Endothelial cell of umbilical vein (primary cell): Measurements from ENCODE around the gene TMEM42. TPM values are rescaled to one million over a fixed set of nuclear protein-coding genes. Genes with fewer than 3 reads are reported as not detected.

ENCODE experiments used
- Bru-seq: library from RNA; stranded (reverse); fragments of 400-500 nt; gene quantifications from one replicate; lab custom pipeline; 2021; lab: Mats Ljungman, UMichigan
- BruChase-seq, 2 experiments: library from RNA; stranded (reverse); fragments of 400-500 nt; gene quantifications; one replicate each; lab custom pipeline; 2021; lab: Mats Ljungman, UMichigan
- BruUV-seq: library from RNA; stranded (reverse); fragments of 400-500 nt; replicated peaks from 2 replicates; lab custom pipeline; 2021; lab: Mats Ljungman, UMichigan
- CTCF ChIA-PET: fragments of 300-600, 350-600 bp; sonication (Branson Sonifier 250); formaldehyde crosslinking; loops from one replicate; lab custom pipeline; 2021; ENCODE audit warnings: antibody characterized with exemption, inconsistent platforms; lab: Charles Lee
- POLR2A ChIA-PET: fragments of 300-600, 350-600 bp; sonication (Branson Sonifier 250); formaldehyde crosslinking; loops from one replicate; lab custom pipeline; 2021; ENCODE audit warnings: antibody characterized with exemption, inconsistent platforms; lab: Charles Lee
- DNase-seq: peaks from one replicate; pipeline ENCODE4 v3.0.0-alpha.2; 2011; ENCODE audit warnings: low read depth, low spot score
- FAIRE-seq: peaks from 2 replicates; lab custom pipeline; 2011; peaks lifted over from hg19 to GRCh38; lab: Jason Lieb, UNC
- H2AFZ ChIP-seq: 2 replicates; pipeline ENCODE4 v1.6.0; 2012; ENCODE audit warnings: low read depth, low read length, control low read depth, inconsistent platforms
- H3K27ac ChIP-seq: 2 replicates; pipeline ENCODE4 v1.5.1; 2011; ENCODE audit warnings: low read depth, mild to moderate bottlenecking, control low read depth, low read length, moderate library complexity; ENCODE audit not compliant: insufficient read depth
- H3K27me3 ChIP-seq, 2 experiments: 2 replicates each; pipeline versions ENCODE4 v1.6.0 to v1.6.1; 2011; ENCODE audit warnings: low read length in 2 of 2, mixed read lengths in 1 of 2; ENCODE audit not compliant: control insufficient read depth in 2 of 2, insufficient read depth in 2 of 2
- H3K36me3 ChIP-seq, 2 experiments: 2 replicates in 1 of 2; 3 replicates in 1 of 2; pipeline ENCODE4 v1.5.1; 2011; ENCODE audit warnings: low read length in 2 of 2, mild to moderate bottlenecking in 1 of 2, moderate library complexity in 1 of 2; ENCODE audit not compliant: control insufficient read depth in 2 of 2, insufficient read depth in 2 of 2; ENCODE audit errors: extremely low read depth in 1 of 2
- H3K4me1 ChIP-seq: 3 replicates; pipeline ENCODE4 v1.5.1; 2011; ENCODE audit warnings: mild to moderate bottlenecking, low read length; ENCODE audit not compliant: control insufficient read depth, insufficient read depth; ENCODE audit errors: extremely low read depth
- H3K4me2 ChIP-seq: 2 replicates; pipeline ENCODE4 v1.6.1; 2011; ENCODE audit warnings: low read length, control low read depth, mixed read lengths; ENCODE audit not compliant: insufficient read depth
- H3K4me3 ChIP-seq, 3 experiments: fragments of 200-600 bp in 1 of 3; sonication (generic), shearing (Covaris generic) in 1 of 3; replicated peaks in 1 of 3; 2 replicates each; pipeline ENCODE4 v1.5.1; 2011 to 2016; ENCODE audit warnings: control low read depth in 3 of 3, low read length in 3 of 3, mild to moderate bottlenecking in 2 of 3, inconsistent platforms in 1 of 3, low read depth in 1 of 3, moderate library complexity in 1 of 3; ENCODE audit not compliant: insufficient read depth in 1 of 3
- H3K79me2 ChIP-seq: 2 replicates; pipeline ENCODE4 v1.6.0; 2012; ENCODE audit warnings: low read length, inconsistent platforms; ENCODE audit not compliant: control insufficient read depth, insufficient read depth
- H3K9ac ChIP-seq: replicated peaks from 2 replicates; pipeline ENCODE3; 2011; ENCODE audit warnings: low read length, control low read depth; ENCODE audit not compliant: insufficient read depth; ENCODE audit errors: extremely low read depth
- H3K9me1 ChIP-seq: replicated peaks from 3 replicates; pipeline ENCODE4 v1.6.0; 2011; ENCODE audit warnings: mild to moderate bottlenecking, low read length; ENCODE audit not compliant: control insufficient read depth, insufficient read depth; ENCODE audit errors: extremely low read depth
- H3K9me3 ChIP-seq: replicated peaks from 2 replicates; pipeline ENCODE4 v1.5.1; 2012; ENCODE audit warnings: low read length, inconsistent platforms; ENCODE audit not compliant: control insufficient read depth, insufficient read depth
- H4K20me1 ChIP-seq: replicated peaks from 2 replicates; pipeline ENCODE3; 2011; ENCODE audit warnings: mild to moderate bottlenecking, low read length; ENCODE audit not compliant: control insufficient read depth, insufficient read depth; ENCODE audit errors: extremely low read depth
- CTCF ChIP-seq, 2 donors: IDR thresholded peaks; 1 replicate in 1 of 2; 2 replicates in 1 of 2; pipeline ENCODE4 v1.5.1; 2011; ENCODE audit warnings: low read length in 2 of 2, mild to moderate bottlenecking in 2 of 2, moderate library complexity in 2 of 2, control low read depth in 1 of 2, inconsistent platforms in 1 of 2, low read depth in 1 of 2; ENCODE audit not compliant: insufficient read depth in 1 of 2; ENCODE audit errors: extremely low read depth in 1 of 2
- EZH2 ChIP-seq: IDR thresholded peaks from 2 replicates; pipeline ENCODE4 v1.6.1; 2012; ENCODE audit warnings: borderline replicate concordance, low read depth, mild to moderate bottlenecking, moderate library complexity, low read length, inconsistent platforms; ENCODE audit not compliant: severe bottlenecking
- FOS ChIP-seq: IDR thresholded peaks from 2 replicates; pipeline ENCODE4 v1.6.1; 2011; ENCODE audit warnings: mild to moderate bottlenecking, low read length, moderate library complexity, borderline replicate concordance; ENCODE audit not compliant: insufficient read depth
- GATA2 ChIP-seq: IDR thresholded peaks from 2 replicates; pipeline ENCODE4 v1.7.0; 2011; ENCODE audit warnings: low read depth, mild to moderate bottlenecking, moderate library complexity, mixed read lengths, low read length; ENCODE audit not compliant: insufficient read length, insufficient read depth
- JUN ChIP-seq: IDR thresholded peaks from 2 replicates; pipeline ENCODE4 v1.6.1; 2011; ENCODE audit warnings: borderline replicate concordance, low read depth; ENCODE audit not compliant: insufficient read length, insufficient read depth
- MAX ChIP-seq: IDR thresholded peaks from 2 replicates; pipeline ENCODE4 v1.6.1; 2011; ENCODE audit not compliant: insufficient read depth, insufficient read length
- MYC ChIP-seq: IDR thresholded peaks from one replicate; pipeline ENCODE4 v1.6.1; 2011; ENCODE audit warnings: mild to moderate bottlenecking, low read depth, low read length
- POLR2A ChIP-seq: IDR thresholded peaks from 2 replicates; pipeline ENCODE4 v1.6.1; 2012; ENCODE audit warnings: low read depth, mild to moderate bottlenecking, control low read depth, low read length
- POLR2AphosphoS5 ChIP-seq: IDR thresholded peaks from 2 replicates; pipeline ENCODE4 v1.6.1; 2012; ENCODE audit warnings: low read depth, mild to moderate bottlenecking, control low read depth, low read length, moderate library complexity; ENCODE audit not compliant: insufficient read depth
- dilution Hi-C: fragments of 300-500 bp; cut with MboI; formaldehyde crosslinking; loops from one replicate; pipeline ENCODE4 v1.15.0; 2019; ENCODE audit warnings: low sequenced_read_pairs; ENCODE audit not compliant: extremely low pct_ligation_motif_present
- intact Hi-C: fragments of 100-400 bp; cut with micrococcal nuclease; formaldehyde crosslinking; loops from one replicate; pipeline ENCODE4 v1.10.0; 2022
- long read RNA-seq: library from polyadenylated mRNA; stranded (forward); transcript quantifications from one replicate; pipeline ENCODE4 v2.0.0, GENCODE V29; 2021
- polyA minus RNA-seq, 3 experiments: library from RNA; depleted of rRNA, polyadenylated mRNA; stranded (reverse); fragments of >200 nt; gene quantifications; 1 replicate in 1 of 3; 2 replicates in 2 of 3; pipeline ENCODE4 v1.2.3, GENCODE V29; 2011
- polyA plus RNA-seq, 4 experiments: library from polyadenylated mRNA; depleted of rRNA in 3 of 4; stranded (reverse) in 3 of 4; unstranded in 1 of 4; fragments of >200 nt; gene quantifications; 2 replicates each; pipeline versions ENCODE4 v1.2.1 to v1.2.3, GENCODE V29; 2011 to 2012; ENCODE audit warnings: missing spikeins in 1 of 4
- total RNA-seq: library from RNA; stranded (reverse); gene quantifications from 2 replicates; pipeline ENCODE4 v1.2.3, GENCODE V29; 2021

The TMEM42 gene
- 10.6 and 13.6 TPM in 2 replicates for total RNA-seq
- 43.6 and 46.4 TPM in 2 replicates for polyA plus RNA-seq
- polyA plus RNA-seq (2011; cell fraction: cytosol; rRNA removed), result 23.5 and 25.3 TPM in 2 replicates
- polyA plus RNA-seq (2011; cell fraction: nucleus; rRNA removed), result 23.8 and 24.9 TPM in 2 replicates
- polyA plus RNA-seq (2012), result 11.3 and 12.8 TPM in 2 replicates
- 12.8 and 14.1 TPM in 2 replicates for polyA minus RNA-seq
- 6.8 TPM for polyA minus RNA-seq (2011; cell fraction: cytosol; rRNA and poly(A)+ RNA removed)
- 5.9 and 8.2 TPM in 2 replicates for polyA minus RNA-seq (2011; cell fraction: nucleus; rRNA and poly(A)+ RNA removed)
- percentile 59 among the genes with signal in this experiment for Bru-seq, nascent RNA
- percentile 67 among the genes with signal in this experiment for BruChase-seq, experiment 1, labeled RNA remaining after a 6-hour chase
- BruChase-seq, experiment 2, labeled RNA remaining after a 2-hour chase, result percentile 56 among the genes with signal in this experiment
- long read RNA-seq, transcript TMEM42-201 (3 exons, 1,026 nt), result major isoform, 28 of 49 reads
- long read RNA-seq, partial matches to known transcripts, result 1 of 49 reads
- long read RNA-seq, other reads (novel, unspliced or antisense), result 20 of 49 reads

GRCh38 chr3:44861412-44862225 lies at the start of gene TMEM42:
TSS of gene TMEM42 (plus strand) at chr3:44861912. CDS start at chr3:44861925, 13 bp downstream.
- no peak for TF ChIP-seq FOS
- no peak for TF ChIP-seq MYC
- TF ChIP-seq JUN, result no peak
- no peak for TF ChIP-seq GATA2
- TF ChIP-seq POLR2A, result peak; percentile 86
- TF ChIP-seq EZH2, result no peak
- TF ChIP-seq POLR2AphosphoS5, result peak; percentile 97
- TF ChIP-seq CTCF (IDR thresholded peaks at IDR 0.05; ENCODE audit: extremely low read depth in 1 of 2, insufficient read depth in 1 of 2, low read depth in 1 of 2, low read length in 2 of 2), result peak in 1 of 2 donors; percentile 40
- peak; percentile 99 for TF ChIP-seq MAX
- H3K4me3 ChIP-seq, result peak within 1 kb of the TSS; percentile 66 to 88 (median 72)
- POLR2A ChIA-PET, result interaction anchor here (1.0 kb wide), 1 partner anchor 73 kb away, joined by 4 read pairs; no protein-coding TSS in a partner anchor
- peak within 1 kb of the TSS; percentile 92 for H2AFZ ChIP-seq
- no peaks in the 10 kb centered on the region for H3K36me3 ChIP-seq
- no peaks in the 10 kb centered on the region for H3K9me1 ChIP-seq
- H3K27ac ChIP-seq, result peak within 1 kb of the TSS; percentile 71
- intact Hi-C loops (loop anchor here (1.0 to 2.0 kb wide), 5 partner anchors 24 to 523 kb away; partner anchors contain the start of genes EXOSC7, TCAIM and ZDHHC3), dilution Hi-C loops (no loop called here)
- peak within 1 kb of the TSS; percentile 99 for H3K4me2 ChIP-seq
- peak; percentile 95 for DNase-seq
- no peaks in the 10 kb centered on the region for H3K27me3 ChIP-seq
- H3K4me1 ChIP-seq, result peaks cover 7% of the 10 kb centered on the region
- H3K9me3 ChIP-seq, result no peaks in the 10 kb centered on the region
- peaks cover 6% of the 10 kb centered on the region for H3K79me2 ChIP-seq
- H3K9ac ChIP-seq, result peak within 1 kb of the TSS; percentile 95
- CTCF ChIA-PET, result no interaction called here
- no peaks in the 10 kb centered on the region for H4K20me1 ChIP-seq
- peak; percentile 84 for FAIRE-seq
- BruUV-seq, result TSS peak; percentile 92
